Measurements from ENCODE around the gene KDM4B.

DNA sequence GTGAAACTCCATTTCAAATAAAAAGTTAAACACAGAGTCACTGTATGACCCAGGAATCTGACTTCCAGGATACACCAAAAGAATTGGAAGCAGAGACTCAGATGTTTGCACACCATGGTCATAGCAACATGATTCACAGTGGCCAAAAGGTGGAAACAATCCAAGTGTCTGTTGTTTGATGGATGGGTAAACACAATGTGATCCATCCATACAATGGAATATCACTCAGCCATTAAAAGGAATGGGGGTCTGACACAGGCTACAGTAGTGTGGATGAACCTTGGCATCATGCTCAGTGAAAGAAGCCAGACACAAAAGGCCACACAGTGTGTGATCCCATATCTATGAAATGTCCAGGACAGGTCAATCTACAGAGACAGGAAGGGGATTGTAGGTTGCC is 197.3 kb downstream of the KDM4B start:
- TF ChIP-seq EP300 (IDR thresholded peaks at IDR 0.05; ENCODE audit: borderline replicate concordance in 1 of 2, low read depth in 1 of 2, low read length in 1 of 2): no peak
- TF ChIP-seq, protein P1, sequence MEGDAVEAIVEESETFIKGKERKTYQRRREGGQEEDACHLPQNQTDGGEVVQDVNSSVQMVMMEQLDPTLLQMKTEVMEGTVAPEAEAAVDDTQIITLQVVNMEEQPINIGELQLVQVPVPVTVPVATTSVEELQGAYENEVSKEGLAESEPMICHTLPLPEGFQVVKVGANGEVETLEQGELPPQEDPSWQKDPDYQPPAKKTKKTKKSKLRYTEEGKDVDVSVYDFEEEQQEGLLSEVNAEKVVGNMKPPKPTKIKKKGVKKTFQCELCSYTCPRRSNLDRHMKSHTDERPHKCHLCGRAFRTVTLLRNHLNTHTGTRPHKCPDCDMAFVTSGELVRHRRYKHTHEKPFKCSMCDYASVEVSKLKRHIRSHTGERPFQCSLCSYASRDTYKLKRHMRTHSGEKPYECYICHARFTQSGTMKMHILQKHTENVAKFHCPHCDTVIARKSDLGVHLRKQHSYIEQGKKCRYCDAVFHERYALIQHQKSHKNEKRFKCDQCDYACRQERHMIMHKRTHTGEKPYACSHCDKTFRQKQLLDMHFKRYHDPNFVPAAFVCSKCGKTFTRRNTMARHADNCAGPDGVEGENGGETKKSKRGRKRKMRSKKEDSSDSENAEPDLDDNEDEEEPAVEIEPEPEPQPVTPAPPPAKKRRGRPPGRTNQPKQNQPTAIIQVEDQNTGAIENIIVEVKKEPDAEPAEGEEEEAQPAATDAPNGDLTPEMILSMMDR (IDR thresholded peaks at IDR 0.05): no peak
- no peak for TF ChIP-seq RXRA (IDR thresholded peaks at IDR 0.05; ENCODE audit: borderline replicate concordance, low read depth)
- no peak for TF ChIP-seq POLR2AphosphoS5 (IDR thresholded peaks at IDR 0.05; ENCODE audit: low read depth, low read length)
- no peak for TF ChIP-seq YY1 (IDR thresholded peaks at IDR 0.05; ENCODE audit: low read depth)
- peak; percentile 6; the same call in 1 of the 2 replicates for TF ChIP-seq JUND (IDR thresholded peaks at IDR 0.05)
- TF ChIP-seq, protein P2, sequence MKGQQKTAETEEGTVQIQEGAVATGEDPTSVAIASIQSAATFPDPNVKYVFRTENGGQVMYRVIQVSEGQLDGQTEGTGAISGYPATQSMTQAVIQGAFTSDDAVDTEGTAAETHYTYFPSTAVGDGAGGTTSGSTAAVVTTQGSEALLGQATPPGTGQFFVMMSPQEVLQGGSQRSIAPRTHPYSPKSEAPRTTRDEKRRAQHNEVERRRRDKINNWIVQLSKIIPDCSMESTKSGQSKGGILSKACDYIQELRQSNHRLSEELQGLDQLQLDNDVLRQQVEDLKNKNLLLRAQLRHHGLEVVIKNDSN (IDR thresholded peaks at IDR 0.05; ENCODE audit: borderline replicate concordance, low read depth): no peak
- TF ChIP-seq EZH2phosphoT487 (IDR thresholded peaks at IDR 0.05; ENCODE audit: borderline replicate concordance, low read depth): no peak
- TF ChIP-seq SIN3A (IDR thresholded peaks at IDR 0.05; ENCODE audit: borderline replicate concordance, low read depth, low read length): no peak
